OCI-LY3 (cell line): ENCODE data around the gene ITPR3.
"Not testable (repeated sequence)": the region's sequence is repeated elsewhere in the genome, so short reads cannot be mapped to it uniquely, and the experiment has no call there.

Experiments used
- EZH2phosphoT487 ChIP-seq: fragments of 200-600 bp; shearing (Covaris generic); IDR thresholded peaks from 2 replicates; pipeline ENCODE4 v1.6.1; 2018; ENCODE audit warnings: antibody characterized with exemption, mixed run types, low read depth
- TF ChIP-seq, protein P1 (sequence below): fragments of 200-600, 300-600 bp; sonication (generic); IDR thresholded peaks from 2 replicates; pipeline ENCODE4 v1.5.1; 2014; ENCODE audit warnings: antibody characterized with exemption, low read length, low read depth

DNA sequence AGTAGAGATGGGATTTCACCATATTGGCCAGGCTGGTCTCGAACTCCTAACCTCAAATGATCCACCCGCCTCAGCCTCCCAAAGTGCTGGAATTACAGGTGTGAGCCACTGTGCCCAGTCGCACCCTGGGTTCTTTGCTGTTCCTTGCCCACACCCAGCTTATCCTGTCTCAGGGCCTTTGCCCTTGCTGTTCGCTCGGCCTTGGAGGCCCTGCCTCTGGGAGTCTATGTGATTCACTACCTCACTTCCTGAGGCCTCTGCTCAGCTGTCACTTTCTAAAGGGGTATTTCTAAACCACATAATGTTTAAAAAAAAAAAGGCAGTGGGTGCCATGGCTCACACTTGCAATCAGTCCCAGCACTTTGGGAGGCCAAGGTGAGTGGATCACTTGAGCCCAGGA is 24.2 kb upstream of the ITPR3 start:
- TF ChIP-seq, protein P1, sequence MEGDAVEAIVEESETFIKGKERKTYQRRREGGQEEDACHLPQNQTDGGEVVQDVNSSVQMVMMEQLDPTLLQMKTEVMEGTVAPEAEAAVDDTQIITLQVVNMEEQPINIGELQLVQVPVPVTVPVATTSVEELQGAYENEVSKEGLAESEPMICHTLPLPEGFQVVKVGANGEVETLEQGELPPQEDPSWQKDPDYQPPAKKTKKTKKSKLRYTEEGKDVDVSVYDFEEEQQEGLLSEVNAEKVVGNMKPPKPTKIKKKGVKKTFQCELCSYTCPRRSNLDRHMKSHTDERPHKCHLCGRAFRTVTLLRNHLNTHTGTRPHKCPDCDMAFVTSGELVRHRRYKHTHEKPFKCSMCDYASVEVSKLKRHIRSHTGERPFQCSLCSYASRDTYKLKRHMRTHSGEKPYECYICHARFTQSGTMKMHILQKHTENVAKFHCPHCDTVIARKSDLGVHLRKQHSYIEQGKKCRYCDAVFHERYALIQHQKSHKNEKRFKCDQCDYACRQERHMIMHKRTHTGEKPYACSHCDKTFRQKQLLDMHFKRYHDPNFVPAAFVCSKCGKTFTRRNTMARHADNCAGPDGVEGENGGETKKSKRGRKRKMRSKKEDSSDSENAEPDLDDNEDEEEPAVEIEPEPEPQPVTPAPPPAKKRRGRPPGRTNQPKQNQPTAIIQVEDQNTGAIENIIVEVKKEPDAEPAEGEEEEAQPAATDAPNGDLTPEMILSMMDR, result not testable (repeated sequence)
- not testable (repeated sequence) for TF ChIP-seq EZH2phosphoT487
